HG03521 (cell line): Measurements from ENCODE around the gene TIE1.

ENCODE experiments used
- ATAC-seq: cut with Tn5 transposase; IDR thresholded peaks from one replicate; pipeline ENCODE4 v1.9.1; 2021; ENCODE audit warnings: mild to moderate bottlenecking, moderate library complexity; ENCODE audit not compliant: unreplicated experiment

Gene TIE1

GRCh38 chr1:43311521-43311920 lies 10.7 kb downstream of the TIE1 start:
- ATAC-seq: no peak

GRCh38 chr1:43312212-43312623 lies 11.4 kb downstream of the TIE1 start:
- ATAC-seq: no peak

- ATAC-seq: no peak
Observed at GRCh38 chr1:43312663-43313515, 12.1 kb downstream of the TIE1 start.

GRCh38 chr1:43313771-43314170 lies 13.0 kb downstream of the TIE1 start:
- ATAC-seq: no peak

GRCh38 chr1:43314233-43314632 lies 13.5 kb downstream of the TIE1 start:
- ATAC-seq: no peak

GRCh38 chr1:43315481-43315880 lies 14.7 kb downstream of the TIE1 start:
- no peak for ATAC-seq

- no peak for ATAC-seq
Observed at GRCh38 chr1:43315963-43316737, 15.4 kb downstream of the TIE1 start.

GRCh38 chr1:43316738-43317520 lies 16.1 kb downstream of the TIE1 start:
- ATAC-seq: no peak

- no peak for ATAC-seq
Observed at GRCh38 chr1:43317817-43318471, 17.2 kb downstream of the TIE1 start.

GRCh38 chr1:43318831-43319230 lies 18.0 kb downstream of the TIE1 start:
- ATAC-seq: no peak

- ATAC-seq: no peak
Observed at GRCh38 chr1:43319288-43319687, 18.5 kb downstream of the TIE1 start.

- ATAC-seq: no peak
Observed at GRCh38 chr1:43319766-43320165, 19.0 kb downstream of the TIE1 start.

- ATAC-seq: no peak
Observed at GRCh38 chr1:43321331-43321891, 20.6 kb downstream of the TIE1 start.

- no peak for ATAC-seq
Observed at GRCh38 chr1:43322506-43322905, 21.7 kb downstream of the TIE1 start.

- ATAC-seq: no peak
Observed at GRCh38 chr1:43324810-43325209, 24.0 kb downstream of the TIE1 start.

- ATAC-seq: no peak
Observed at GRCh38 chr1:43325381-43325780, 24.6 kb downstream of the TIE1 start.

- ATAC-seq: no peak
Observed at GRCh38 chr1:43327549-43328292, 26.9 kb downstream of the TIE1 start.

- no peak for ATAC-seq
Observed at GRCh38 chr1:43329995-43330751, 29.4 kb downstream of the TIE1 start.

- ATAC-seq: no peak
Observed at GRCh38 chr1:43331688-43332087, 30.9 kb downstream of the TIE1 start.
